ENCODE measurements around the gene ANKRD63. TPM values are rescaled to one million over a fixed set of nuclear protein-coding genes. Genes with fewer than 3 reads are reported as not detected.

The ANKRD63 gene
- total and polyA plus RNA-seq, 2 of the 13 experiments (the other 11 are each of a cell fraction or from before 2014, with no cell fraction given) = not detected

- TF ChIP-seq ZBTB40 (IDR thresholded peaks at IDR 0.05) (no peak), ZBTB40 (CRISPR knock-in tag; IDR thresholded peaks at IDR 0.05) (no peak)
Measured at GRCh38 chr15:40286061-40286532, 3.2 kb upstream of the ANKRD63 start (continued).

DNA sequence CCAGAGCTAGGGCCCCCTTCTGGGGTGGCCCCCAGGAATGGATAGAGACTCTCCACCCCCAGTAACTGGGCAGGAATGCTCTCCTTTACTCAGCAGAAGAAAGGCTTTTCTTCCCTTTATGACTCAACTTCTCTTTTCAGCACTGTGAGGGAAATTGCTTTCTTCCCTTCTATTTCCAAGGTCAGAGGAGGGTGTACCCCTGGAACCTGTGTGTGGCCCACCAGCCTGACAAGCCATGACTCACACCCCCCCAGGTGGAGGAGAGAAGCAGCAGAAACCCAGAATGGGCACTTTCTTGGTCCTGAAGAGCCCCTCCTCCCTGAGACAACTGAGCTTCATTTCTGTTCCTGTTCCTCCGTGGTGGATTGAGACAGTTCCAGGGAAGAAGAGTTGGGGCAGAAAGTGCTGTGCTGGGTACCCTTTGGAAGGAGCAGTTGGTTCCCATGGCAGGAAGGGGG, 2.7 kb upstream of the ANKRD63 start:
- ChIA-PET POLR2A (no interaction called here), CTCF (ENCODE audit: low intra/inter-chr PET ratio, low total read pairs) (no interaction called here)
- no peaks in the 10 kb centered on the region for H4K20me1 ChIP-seq (ENCODE audit: insufficient read depth, low read length)
- no peaks in the 10 kb centered on the region for H3K79me2 ChIP-seq (ENCODE audit: insufficient read depth, low read length)
- H3K4me1 ChIP-seq (ENCODE audit: insufficient read depth, low read length) = no peaks in the 10 kb centered on the region
- no TSS peak for BruUV-seq (replicated peaks)
- peaks cover 17 to 91% of the 10 kb centered on the region in 2 experiments for H3K27me3 ChIP-seq (ENCODE audit: control insufficient read depth in 1 of 2, insufficient read depth in 2 of 2, low read length in 2 of 2)
- no peak overlapping the region for H3K4me3 ChIP-seq (replicated peaks in 1 of 3; ENCODE audit: insufficient read depth in 1 of 3, low read depth in 2 of 3, low read length in 3 of 3)
- no peaks in the 10 kb centered on the region for H3K9me3 ChIP-seq (ENCODE audit: low read length)
- in situ Hi-C loops (cut with HindIII; ENCODE audit: extremely low pct_ligation_motif_present, low pct_unique_long_range_greater_than_20kb) (no loop called here), intact Hi-C loops (cut with micrococcal nuclease; ENCODE audit: unreplicated experiment) (no loop called here)
- no peak for FAIRE-seq
- no peak overlapping the region for H3K9ac ChIP-seq (ENCODE audit: insufficient read depth, low read depth, low read length)
- no peak overlapping the region for H2AFZ ChIP-seq (ENCODE audit: low read length)
- no peaks in the 10 kb centered on the region for H3K36me3 ChIP-seq (replicated peaks in 1 of 2; ENCODE audit: control insufficient read depth in 1 of 2, insufficient read depth in 2 of 2, low read length in 2 of 2)
- 0% methylated on average over 1 of the region's 1 CpG for WGBS (ENCODE audit: low lambda C conversion rate)
- no peak overlapping the region for H3K4me2 ChIP-seq (ENCODE audit: low read depth, low read length)
- DNase-seq (ENCODE audit: low spot score) = no peak
- H3K27ac ChIP-seq (ENCODE audit: extremely low read length, insufficient read depth, low read length) = no peak overlapping the region
- ATAC-seq = no peak
- TF ChIP-seq ZNF12 (CRISPR knock-in tag; IDR thresholded peaks at IDR 0.05) (no peak), PRDM10 (CRISPR knock-in tag; IDR thresholded peaks at IDR 0.05; ENCODE audit: low read depth) (no peak), ZNF317 (CRISPR knock-in tag; IDR thresholded peaks at IDR 0.05) (no peak), IKZF1 (IDR thresholded peaks at IDR 0.05) (no peak), ZNF75D (CRISPR knock-in tag; IDR thresholded peaks at IDR 0.05; ENCODE audit: borderline replicate concordance) (no peak), SP4 (CRISPR knock-in tag; IDR thresholded peaks at IDR 0.05) (no peak), ZSCAN25 (CRISPR knock-in tag; IDR thresholded peaks at IDR 0.05) (no peak), RFX3 (CRISPR knock-in tag; IDR thresholded peaks at IDR 0.05) (no peak)
